DOHH2 (cell line): ENCODE results near the gene FRG2B.
"Not testable (repeated sequence)": the region's sequence is repeated elsewhere in the genome, so short reads cannot be mapped to it uniquely, and the experiment has no call there.

Experiments
- EZH2phosphoT487 ChIP-seq: fragments of 200-600 bp; sonication (generic); IDR thresholded peaks from 2 replicates; pipeline ENCODE4 v1.6.1; 2017; ENCODE audit warnings: borderline replicate concordance, mild to moderate bottlenecking, antibody characterized with exemption, low read length, moderate library complexity, mixed read lengths
- TF ChIP-seq, protein P1 (sequence below): fragments of 200-600 bp; sonication (generic); IDR thresholded peaks from one replicate; pipeline ENCODE4 v1.5.1; 2014; ENCODE audit warnings: antibody characterized with exemption, mild to moderate bottlenecking, low read depth, low read length; ENCODE audit not compliant: poor library complexity, severe bottlenecking

DNA sequence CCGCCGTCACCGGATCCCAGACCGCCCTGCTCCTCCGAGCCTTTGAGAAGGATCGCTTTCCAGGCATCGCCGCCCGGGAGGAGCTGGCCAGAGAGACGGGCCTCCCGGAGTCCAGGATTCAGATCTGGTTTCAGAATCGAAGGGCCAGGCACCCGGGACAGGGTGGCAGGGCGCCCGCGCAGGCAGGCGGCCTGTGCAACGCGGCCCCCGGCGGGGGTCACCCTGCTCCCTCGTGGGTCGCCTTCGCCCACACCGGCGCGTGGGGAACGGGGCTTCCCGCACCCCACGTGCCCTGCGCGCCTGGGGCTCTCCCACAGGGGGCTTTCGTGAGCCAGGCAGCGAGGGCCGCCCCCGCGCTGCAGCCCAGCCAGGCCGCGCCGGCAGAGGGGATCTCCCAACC lies 40.9 kb upstream of the FRG2B start:
- TF ChIP-seq, protein P1, sequence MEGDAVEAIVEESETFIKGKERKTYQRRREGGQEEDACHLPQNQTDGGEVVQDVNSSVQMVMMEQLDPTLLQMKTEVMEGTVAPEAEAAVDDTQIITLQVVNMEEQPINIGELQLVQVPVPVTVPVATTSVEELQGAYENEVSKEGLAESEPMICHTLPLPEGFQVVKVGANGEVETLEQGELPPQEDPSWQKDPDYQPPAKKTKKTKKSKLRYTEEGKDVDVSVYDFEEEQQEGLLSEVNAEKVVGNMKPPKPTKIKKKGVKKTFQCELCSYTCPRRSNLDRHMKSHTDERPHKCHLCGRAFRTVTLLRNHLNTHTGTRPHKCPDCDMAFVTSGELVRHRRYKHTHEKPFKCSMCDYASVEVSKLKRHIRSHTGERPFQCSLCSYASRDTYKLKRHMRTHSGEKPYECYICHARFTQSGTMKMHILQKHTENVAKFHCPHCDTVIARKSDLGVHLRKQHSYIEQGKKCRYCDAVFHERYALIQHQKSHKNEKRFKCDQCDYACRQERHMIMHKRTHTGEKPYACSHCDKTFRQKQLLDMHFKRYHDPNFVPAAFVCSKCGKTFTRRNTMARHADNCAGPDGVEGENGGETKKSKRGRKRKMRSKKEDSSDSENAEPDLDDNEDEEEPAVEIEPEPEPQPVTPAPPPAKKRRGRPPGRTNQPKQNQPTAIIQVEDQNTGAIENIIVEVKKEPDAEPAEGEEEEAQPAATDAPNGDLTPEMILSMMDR: not testable (repeated sequence)
- TF ChIP-seq EZH2phosphoT487: not testable (repeated sequence)
